Lung (tissue), 12 donors: ENCODE data around the gene CDC42BPB. TPM values are rescaled to one million over a fixed set of nuclear protein-coding genes. Genes with fewer than 3 reads are reported as not detected.
A peak's percentile ranks its signal among the peaks of the same experiment; 100 is the strongest.

Experiments
- ATAC-seq: fragments of 200-7000 bp; cut with Tn5 transposase; one replicate; pipeline ENCODE4 v1.9.1; 2020; ENCODE audit warnings: moderate number of reproducible peaks; ENCODE audit not compliant: insufficient read depth, low FRiP score
- DNase-seq, 3 donors: peaks; one replicate each; pipeline ENCODE4 v3.0.0-alpha.2; 2013 to 2017
- H3K27ac ChIP-seq, 2 donors: one replicate each; pipeline ENCODE4 v1.5.1; 2013; ENCODE audit warnings: mild to moderate bottlenecking in 2 of 2, moderate library complexity in 2 of 2, control low read depth in 1 of 2, inconsistent platforms in 1 of 2, low read depth in 1 of 2, low read length in 1 of 2
- H3K27me3 ChIP-seq, 3 donors: one replicate each; pipeline ENCODE4 v1.5.1; 2013; ENCODE audit warnings: low read length in 2 of 3; ENCODE audit not compliant: control insufficient read depth in 3 of 3, insufficient read depth in 3 of 3
- H3K36me3 ChIP-seq, 4 donors: one replicate each; pipeline ENCODE4 v1.5.1; 2013; ENCODE audit warnings: low read length in 4 of 4, mild to moderate bottlenecking in 1 of 4, moderate library complexity in 1 of 4; ENCODE audit not compliant: control insufficient read depth in 4 of 4, insufficient read depth in 4 of 4
- H3K4me1 ChIP-seq, 5 donors: one replicate each; pipeline ENCODE4 v1.5.1; 2013; ENCODE audit warnings: low read length in 5 of 5, mild to moderate bottlenecking in 2 of 5, moderate library complexity in 1 of 5; ENCODE audit not compliant: control insufficient read depth in 5 of 5, insufficient read depth in 5 of 5
- H3K4me3 ChIP-seq: one replicate; pipeline ENCODE4 v1.5.1; 2013; ENCODE audit warnings: mild to moderate bottlenecking, control low read depth, moderate library complexity
- H3K9ac ChIP-seq, 2 donors: one replicate each; pipeline ENCODE4 v1.5.1; 2013; ENCODE audit warnings: low read length in 2 of 2, control low read depth in 1 of 2; ENCODE audit not compliant: insufficient read depth in 1 of 2
- H3K9me3 ChIP-seq, 4 donors: one replicate each; pipeline ENCODE4 v1.5.1; 2013; ENCODE audit warnings: low read length in 3 of 4, mild to moderate bottlenecking in 1 of 4, moderate library complexity in 1 of 4; ENCODE audit not compliant: control insufficient read depth in 4 of 4, insufficient read depth in 3 of 4
- CTCF ChIP-seq: IDR thresholded peaks from 2 replicates; pipeline ENCODE4 v1.5.1; 2012; ENCODE audit warnings: mild to moderate bottlenecking; ENCODE audit errors: control extremely low read depth, extremely low read depth
- WGBS, 2 donors: extraction: QIAGEN DNeasy Blood & Tissue Kit; methylation state at CpG; one replicate each; pipeline ENCODE4 v1.1.7; 2013; 5-methylcytosine and 5-hydroxymethylcytosine counted together
- polyA plus RNA-seq, 2 donors: library from polyadenylated mRNA; stranded (reverse); fragments of 200-250 nt; gene quantifications; one replicate each; pipeline ENCODE4 v1.2.1, GENCODE V29; 2013
- total RNA-seq, 2 donors: library from RNA; depleted of rRNA in 1 of 2; stranded (reverse); fragments of >200 nt in 1 of 2; gene quantifications; one replicate each; pipeline ENCODE4 v1.2.1, GENCODE V29; 2014 to 2021
- donor health status: control.
- donor health status: control.
- donor health status: Bipolar disorder and iron deficiency.
- donor health status: healthy.
- donor health status: DM: yes; HTN: yes; CAD: no.

CDC42BPB gene
- total and polyA plus RNA-seq, 4 donors = 39.3 to 97.9 (median 66.6) TPM

GRCh38 chr14:103030741-103031565 lies 26.4 kb downstream of the CDC42BPB start:
- DNase-seq (no peak), ATAC-seq (no peak)
- TF ChIP-seq CTCF = no peak
- Histone ChIP-seq H3K27me3 (no peaks in the 10 kb centered on the region), H3K4me3 (no peak overlapping the region), H3K27ac (peak overlapping the region in 1 of 2 donors; percentile 6), H3K4me1 (peaks cover 0 to 13% (median 3%) of the 10 kb centered on the region in 5 donors), H3K9me3 (no peaks in the 10 kb centered on the region), H3K9ac (no peak overlapping the region), H3K36me3 (peaks cover 0 to 2% (median 0%) of the 10 kb centered on the region in 4 donors)
- 71 to 74% methylated on average over 13 of the region's 13 CpGs for WGBS, 2 donors

GRCh38 chr14:103029936-103030335 lies 27.4 kb downstream of the CDC42BPB start:
- H3K9ac ChIP-seq = no peak overlapping the region
- 93 to 95% methylated on average over 9 of the region's 9 CpGs for WGBS, 2 donors

DNA sequence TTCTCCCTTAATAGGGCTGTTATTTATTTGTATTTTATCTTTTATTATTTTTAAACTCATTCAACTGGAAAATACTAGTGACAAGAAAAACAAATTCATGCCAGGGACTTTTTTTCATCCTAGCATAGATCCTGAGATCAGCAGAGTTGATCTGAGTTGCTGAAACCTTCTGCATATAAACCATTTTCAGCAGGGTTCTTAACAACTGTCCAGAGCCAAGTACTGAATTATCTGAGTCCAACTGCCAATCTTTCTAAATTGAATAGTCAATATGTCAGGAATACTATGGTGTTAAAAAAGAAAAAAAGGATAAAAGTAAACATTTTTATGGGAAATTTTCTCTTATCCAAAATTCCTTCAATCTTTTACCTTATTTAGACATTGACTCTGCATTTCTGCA lies 28.6 kb downstream of the CDC42BPB start:
- Histone ChIP-seq H3K36me3 (peaks cover 0 to 2% (median 0%) of the 10 kb centered on the region in 4 donors), H3K4me3 (no peak overlapping the region), H3K9me3 (peaks cover 0 to 3% (median 0%) of the 10 kb centered on the region in 4 donors), H3K27ac (no peak overlapping the region), H3K9ac (no peak overlapping the region), H3K27me3 (no peaks in the 10 kb centered on the region), H3K4me1 (peaks cover 0 to 14% (median 4%) of the 10 kb centered on the region in 5 donors)
- TF ChIP-seq CTCF = no peak
- no peak for ATAC-seq
- DNase-seq = no peak

More at GRCh38 chr14:103029936-103030335, 27.4 kb downstream of the CDC42BPB start:
- H3K36me3 ChIP-seq = peaks cover 0 to 2% (median 0%) of the 10 kb centered on the region in 4 donors
- no peaks in the 10 kb centered on the region for H3K27me3 ChIP-seq
- H3K4me1 ChIP-seq = peaks cover 0 to 15% (median 3%) of the 10 kb centered on the region in 5 donors
- H3K9me3 ChIP-seq = peaks cover 0 to 3% (median 0%) of the 10 kb centered on the region in 4 donors
- no peak for DNase-seq
- no peak for TF ChIP-seq CTCF
- H3K4me3 ChIP-seq = no peak overlapping the region
- ATAC-seq = no peak
- peak overlapping the region in 1 of 2 donors; percentile 26 for H3K27ac ChIP-seq
